ENCODE results near the gene SLC26A11.

GRCh38 chr17:80205811-80206210, 14.4 kb upstream of the SLC26A11 start:
- TF ChIP-seq CTCF (conservative IDR thresholded peaks at IDR 0.05 in 1 of 2, IDR thresholded peaks at IDR 0.05 in 1 of 2; ENCODE audit: low read depth in 1 of 2, low read length in 2 of 2) (no peak), EZH2 (IDR thresholded peaks at IDR 0.05; ENCODE audit: low read length, missing control alignments) (no peak)
